ENCODE data around the gene CSNK1G1.

DNA sequence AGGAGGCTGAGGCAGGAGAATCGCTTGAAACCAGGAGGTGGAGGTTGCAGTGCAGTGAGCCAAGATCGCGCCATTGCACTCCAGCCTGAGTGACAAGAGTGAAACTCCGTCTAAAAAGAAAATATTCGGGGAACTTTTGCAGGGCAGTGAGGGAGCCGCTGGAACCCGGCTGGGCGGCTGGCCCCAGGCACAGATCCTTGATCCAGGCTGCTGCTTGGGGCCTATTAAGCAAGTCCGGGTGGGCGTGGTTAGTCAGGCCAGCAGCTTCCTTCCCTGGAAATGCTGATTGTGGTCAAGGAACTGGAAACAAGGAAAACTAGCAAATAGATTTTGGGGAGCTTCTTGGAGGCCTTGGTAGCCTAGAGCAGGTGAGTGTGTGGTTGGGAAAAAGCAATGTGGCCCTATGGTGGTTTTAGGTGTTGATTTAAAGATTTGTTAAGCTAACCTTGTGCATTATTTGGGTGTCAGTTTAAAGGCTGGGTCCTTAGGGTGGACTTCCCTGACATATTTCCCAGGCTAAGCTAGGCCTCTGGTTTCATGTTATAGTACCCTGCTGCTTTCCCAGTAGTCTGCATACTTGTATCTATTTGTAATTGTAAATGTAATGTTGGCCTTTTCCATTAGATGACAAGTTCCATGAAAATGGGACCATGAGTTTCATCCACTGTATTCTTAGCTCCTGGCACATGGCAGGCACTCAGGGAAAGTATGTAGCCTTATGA is 222.2 kb downstream of the CSNK1G1 start:
- TF ChIP-seq, protein P1, sequence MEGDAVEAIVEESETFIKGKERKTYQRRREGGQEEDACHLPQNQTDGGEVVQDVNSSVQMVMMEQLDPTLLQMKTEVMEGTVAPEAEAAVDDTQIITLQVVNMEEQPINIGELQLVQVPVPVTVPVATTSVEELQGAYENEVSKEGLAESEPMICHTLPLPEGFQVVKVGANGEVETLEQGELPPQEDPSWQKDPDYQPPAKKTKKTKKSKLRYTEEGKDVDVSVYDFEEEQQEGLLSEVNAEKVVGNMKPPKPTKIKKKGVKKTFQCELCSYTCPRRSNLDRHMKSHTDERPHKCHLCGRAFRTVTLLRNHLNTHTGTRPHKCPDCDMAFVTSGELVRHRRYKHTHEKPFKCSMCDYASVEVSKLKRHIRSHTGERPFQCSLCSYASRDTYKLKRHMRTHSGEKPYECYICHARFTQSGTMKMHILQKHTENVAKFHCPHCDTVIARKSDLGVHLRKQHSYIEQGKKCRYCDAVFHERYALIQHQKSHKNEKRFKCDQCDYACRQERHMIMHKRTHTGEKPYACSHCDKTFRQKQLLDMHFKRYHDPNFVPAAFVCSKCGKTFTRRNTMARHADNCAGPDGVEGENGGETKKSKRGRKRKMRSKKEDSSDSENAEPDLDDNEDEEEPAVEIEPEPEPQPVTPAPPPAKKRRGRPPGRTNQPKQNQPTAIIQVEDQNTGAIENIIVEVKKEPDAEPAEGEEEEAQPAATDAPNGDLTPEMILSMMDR (IDR thresholded peaks at IDR 0.05) = no peak
- TF ChIP-seq POLR2A (IDR thresholded peaks at IDR 0.05) = no peak
